ENCODE measurements around the gene PILRA. TPM values are rescaled to one million over a fixed set of nuclear protein-coding genes. Genes with fewer than 3 reads are reported as not detected.

Gene PILRA
- total RNA-seq, 1 experiment from 2014 or later = 3.2 TPM

- H3K4me2 ChIP-seq (ENCODE audit: insufficient read depth, insufficient read length, low read length) = no peak overlapping the region
- no peak overlapping the region for H3T11ph ChIP-seq (ENCODE audit: low read length)
- TF ChIP-seq CTCF (conservative IDR thresholded peaks at IDR 0.05) = no peak
- H3K14ac ChIP-seq (ENCODE audit: insufficient read depth, low read length) = no peak overlapping the region
- DNase-seq = no peak
- no peak overlapping the region for H2BK20ac ChIP-seq (ENCODE audit: low read depth, low read length, poor library complexity, severe bottlenecking)
- H3K4me1 ChIP-seq (ENCODE audit: insufficient read depth, low read length) = no peaks in the 10 kb centered on the region
- no peak overlapping the region for H3K27ac ChIP-seq (ENCODE audit: insufficient read length, low read depth, low read length)
- H3K4ac ChIP-seq (ENCODE audit: low read depth, low read length) = no peak overlapping the region
- H3K56ac ChIP-seq (ENCODE audit: insufficient read length, low read depth, low read length) = no peak overlapping the region
- no peaks in the 10 kb centered on the region for H3K9me3 Mint-ChIP-seq
- H3K36me3 Mint-ChIP-seq (ENCODE audit: insufficient read depth in 1 of 3, low read depth in 3 of 3) = no peaks in the 10 kb centered on the region
- H3K27me3 Mint-ChIP-seq (ENCODE audit: low read depth) = peaks cover 3% of the 10 kb centered on the region; the same call in 1 of the 2 replicates
- no peak overlapping the region for H4K5ac ChIP-seq (ENCODE audit: insufficient read length, low read depth, low read length)
- no peak overlapping the region for H3K23ac ChIP-seq (ENCODE audit: insufficient read length, low read depth, low read length)
- no peak overlapping the region for H2BK12ac ChIP-seq (ENCODE audit: insufficient read length, low read depth, low read length)
- no peaks in the 10 kb centered on the region for H3K27me3 ChIP-seq (ENCODE audit: insufficient read depth, low read length)
- H3K27ac Mint-ChIP-seq = no peak overlapping the region; a peak in 1 of 7 replicates
- no peaks in the 10 kb centered on the region for H3K9me3 ChIP-seq (ENCODE audit: control insufficient read depth, low read depth, low read length)
- H3K18ac ChIP-seq (ENCODE audit: insufficient read length, low read depth, low read length) = no peak overlapping the region
- no peak overlapping the region for H3K9ac ChIP-seq (ENCODE audit: extremely low read depth, insufficient read length, low read length)
- no peak overlapping the region for H4K8ac ChIP-seq (replicated peaks; ENCODE audit: insufficient read length, low read depth, low read length)
- no peaks in the 10 kb centered on the region for H3K79me1 ChIP-seq (ENCODE audit: insufficient read depth, low read depth, low read length, poor library complexity, severe bottlenecking)
- H3K4me3 Mint-ChIP-seq = no peak overlapping the region
- H4K91ac ChIP-seq (ENCODE audit: insufficient read length, low read depth, low read length) = no peak overlapping the region
- H3K4me1 Mint-ChIP-seq = no peaks in the 10 kb centered on the region
- no peak overlapping the region for H2AK5ac ChIP-seq (ENCODE audit: insufficient read length, low read length)
- H2BK120ac ChIP-seq (ENCODE audit: low read depth, low read length, poor library complexity, severe bottlenecking) = no peak overlapping the region
- no peaks in the 10 kb centered on the region for H4K20me1 ChIP-seq (ENCODE audit: control insufficient read depth, insufficient read depth, insufficient read length)
- no peak overlapping the region for H2BK15ac ChIP-seq (ENCODE audit: low read depth, low read length)
- no peaks in the 10 kb centered on the region for H3K23me2 ChIP-seq (ENCODE audit: insufficient read length, low read depth, low read length, poor library complexity, severe bottlenecking)
- no peaks in the 10 kb centered on the region for H3K79me2 ChIP-seq (ENCODE audit: insufficient read depth, low read length)
- H2BK5ac ChIP-seq (ENCODE audit: insufficient read length, low read length) = no peak overlapping the region
- H2AFZ ChIP-seq (ENCODE audit: low read length) = no peak overlapping the region
Observed at GRCh38 chr7:100413346-100413745, 40.1 kb downstream of the PILRA start.

All from H9 (cell line).